Vagina (tissue), 2 donors: ENCODE data around the gene ABCB8.

ENCODE experiments used
- CTCF ChIP-seq, 3 experiments: fragments of 450-650 bp in 2 of 3; fragments of 200-600 bp in 1 of 3; sonication (generic) in 1 of 3; IDR thresholded peaks; one replicate each; pipeline ENCODE4 v1.5.1; 2017 to 2019; ENCODE audit warnings: antibody characterized with exemption in 3 of 3, mild to moderate bottlenecking in 2 of 3, moderate library complexity in 2 of 3
- POLR2A ChIP-seq, 2 donors: fragments of 450-650 bp; IDR thresholded peaks; one replicate each; pipeline ENCODE4 v1.6.1; 2017; ENCODE audit warnings: antibody characterized with exemption in 2 of 2, mild to moderate bottlenecking in 2 of 2, moderate library complexity in 2 of 2

- no peak for TF ChIP-seq POLR2A (IDR thresholded peaks at IDR 0.05)
- no peak for TF ChIP-seq CTCF (IDR thresholded peaks at IDR 0.05)
Measured at GRCh38 chr7:151095828-151096475, 67.7 kb downstream of the ABCB8 start.
